Mucosa of descending colon (tissue), 3 donors: ENCODE results near the gene GNB1L. TPM values are rescaled to one million over a fixed set of nuclear protein-coding genes. Genes with fewer than 3 reads are reported as not detected.

Source experiments
- ATAC-seq: fragments of 200-7000 bp; cut with Tn5 transposase; one replicate; pipeline ENCODE4 v1.9.1; 2020; ENCODE audit warnings: mild to moderate bottlenecking, moderate library complexity
- DNase-seq, 3 donors: peaks; one replicate each; pipeline ENCODE4 v3.0.0-alpha.2; 2020
- H3K36me3 ChIP-seq: fragments of 200-600 bp; one replicate; pipeline ENCODE4 v1.8.0; 2021; ENCODE audit warnings: low read depth, mild to moderate bottlenecking
- H3K4me1 ChIP-seq: fragments of 200-600 bp; one replicate; pipeline ENCODE4 v1.8.0; 2021; ENCODE audit warnings: low read depth, mild to moderate bottlenecking
- H3K4me3 ChIP-seq: fragments of 200-600 bp; one replicate; pipeline ENCODE4 v1.8.0; 2021; ENCODE audit warnings: mild to moderate bottlenecking
- H3K9me3 ChIP-seq: fragments of 200-600 bp; one replicate; pipeline ENCODE4 v1.8.0; 2021; ENCODE audit warnings: mild to moderate bottlenecking
- intact Hi-C, 2 donors: fragments of 100-400 bp; cut with DNase I in 1 of 2; cut with micrococcal nuclease in 1 of 2; formaldehyde crosslinking; loops; one replicate each; pipeline versions ENCODE4 v1.11.0 to v1.11.1; 2022; cut with DNase I, micrococcal nuclease
- total RNA-seq, 3 donors: library from RNA; stranded (reverse); fragmentation: NEBNext Ultra II Directional in 2 of 3; extraction: Animal tissue kit (Norgen Biotek cat#: 25700) in 2 of 3; gene quantifications; one replicate each; pipeline versions ENCODE4 v1.2.1 to v1.2.4, GENCODE V29; 2021 to 2023
- TF ChIP-seq, protein P1 (sequence below): fragments of 200-600 bp; IDR thresholded peaks from one replicate; pipeline ENCODE4 v1.8.0; 2022; ENCODE audit warnings: antibody characterized with exemption, mild to moderate bottlenecking
- donor health status: DM: no; HTN: no; CAD: no; lungs with moderate emphysema.
- donor health status: DM: no; HTN: no; CAD: no.
- donor health status: DM: no; HTN: yes; CAD: no.

Gene GNB1L
- total RNA-seq, 3 donors from 2014 or later, result 2.7 to 4.7 (median 3.4) TPM

DNA sequence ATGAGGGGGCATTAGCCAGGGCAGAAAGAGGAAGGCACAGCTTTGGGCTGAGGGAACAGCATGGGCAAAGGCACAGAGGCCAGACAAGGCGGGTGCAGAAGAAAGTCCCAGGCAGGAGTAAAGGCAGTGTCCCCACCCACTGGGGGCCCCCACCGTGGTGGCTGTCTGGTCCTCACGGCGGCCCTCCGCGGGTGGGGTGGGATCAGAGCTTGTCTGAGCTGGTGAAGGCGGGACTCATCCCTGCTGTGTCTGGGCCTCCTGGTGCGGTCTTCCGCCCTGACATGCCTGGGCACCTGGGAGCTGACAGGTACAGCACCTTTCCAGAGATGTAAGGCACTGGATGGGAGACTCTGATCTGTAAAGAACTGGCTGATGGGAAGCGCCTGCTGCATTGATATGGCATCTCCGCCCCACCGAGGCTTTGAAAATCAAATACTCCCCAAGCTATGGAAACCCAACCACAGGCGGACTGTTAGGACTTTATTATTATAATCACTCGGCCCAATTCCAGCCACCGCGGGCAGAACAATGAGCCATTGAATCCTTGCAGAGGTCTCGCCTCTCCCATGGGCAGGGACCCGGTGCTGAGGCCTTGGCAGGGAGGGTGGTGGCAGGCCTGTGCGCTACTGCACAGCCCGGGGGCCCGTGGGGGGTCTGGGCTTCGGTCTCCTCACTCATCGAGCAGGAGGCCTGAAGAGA, 14.2 kb upstream of the GNB1L start:
- DNase-seq (peak; percentile 46 to 59 (median 57)), ATAC-seq (peak; percentile 37)
- intact Hi-C loops, result no loop called here
- Histone ChIP-seq H3K9me3 (no peaks in the 10 kb centered on the region), H3K4me1 (peaks cover 24% of the 10 kb centered on the region), H3K4me3 (no peak overlapping the region), H3K36me3 (no peaks in the 10 kb centered on the region)
- TF ChIP-seq, protein P1, sequence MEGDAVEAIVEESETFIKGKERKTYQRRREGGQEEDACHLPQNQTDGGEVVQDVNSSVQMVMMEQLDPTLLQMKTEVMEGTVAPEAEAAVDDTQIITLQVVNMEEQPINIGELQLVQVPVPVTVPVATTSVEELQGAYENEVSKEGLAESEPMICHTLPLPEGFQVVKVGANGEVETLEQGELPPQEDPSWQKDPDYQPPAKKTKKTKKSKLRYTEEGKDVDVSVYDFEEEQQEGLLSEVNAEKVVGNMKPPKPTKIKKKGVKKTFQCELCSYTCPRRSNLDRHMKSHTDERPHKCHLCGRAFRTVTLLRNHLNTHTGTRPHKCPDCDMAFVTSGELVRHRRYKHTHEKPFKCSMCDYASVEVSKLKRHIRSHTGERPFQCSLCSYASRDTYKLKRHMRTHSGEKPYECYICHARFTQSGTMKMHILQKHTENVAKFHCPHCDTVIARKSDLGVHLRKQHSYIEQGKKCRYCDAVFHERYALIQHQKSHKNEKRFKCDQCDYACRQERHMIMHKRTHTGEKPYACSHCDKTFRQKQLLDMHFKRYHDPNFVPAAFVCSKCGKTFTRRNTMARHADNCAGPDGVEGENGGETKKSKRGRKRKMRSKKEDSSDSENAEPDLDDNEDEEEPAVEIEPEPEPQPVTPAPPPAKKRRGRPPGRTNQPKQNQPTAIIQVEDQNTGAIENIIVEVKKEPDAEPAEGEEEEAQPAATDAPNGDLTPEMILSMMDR, result no peak

GRCh38 chr22:19868333-19868732, 13.7 kb upstream of the GNB1L start:
- H3K9me3 ChIP-seq, result no peaks in the 10 kb centered on the region
- intact Hi-C loops, result no loop called here
- no peak for ATAC-seq
- H3K36me3 ChIP-seq, result no peaks in the 10 kb centered on the region
- TF ChIP-seq, protein P1, result no peak
- H3K4me1 ChIP-seq, result peaks cover 18% of the 10 kb centered on the region
- no peak overlapping the region for H3K4me3 ChIP-seq
- no peak for DNase-seq

GRCh38 chr22:19867617-19868016, 12.9 kb upstream of the GNB1L start:
- DNase-seq, result peak in 1 of 3 donors; percentile 21
- TF ChIP-seq, protein P1, result no peak
- no peak for ATAC-seq
- Histone ChIP-seq H3K4me1 (peaks cover 12% of the 10 kb centered on the region), H3K36me3 (no peaks in the 10 kb centered on the region), H3K4me3 (no peak overlapping the region), H3K9me3 (no peaks in the 10 kb centered on the region)
- intact Hi-C loops, result no loop called here

GRCh38 chr22:19866665-19867009, 12.0 kb upstream of the GNB1L start:
- Histone ChIP-seq H3K4me1 (peaks cover 12% of the 10 kb centered on the region), H3K4me3 (no peak overlapping the region), H3K36me3 (no peaks in the 10 kb centered on the region), H3K9me3 (no peaks in the 10 kb centered on the region)
- TF ChIP-seq, protein P1, result no peak
- intact Hi-C loops, result no loop called here
- DNase-seq (no peak), ATAC-seq (no peak)

GRCh38 chr22:19865141-19865829, 10.6 kb upstream of the GNB1L start:
- ATAC-seq, result no peak
- intact Hi-C loops, result no loop called here

More at GRCh38 chr22:19865141-19865829, 10.6 kb upstream of the GNB1L start:
- peaks cover 12% of the 10 kb centered on the region for H3K4me1 ChIP-seq
- H3K4me3 ChIP-seq, result no peak overlapping the region
- H3K9me3 ChIP-seq, result no peaks in the 10 kb centered on the region
- no peak for DNase-seq
- H3K36me3 ChIP-seq, result no peaks in the 10 kb centered on the region
- TF ChIP-seq, protein P1, result no peak
